Gastroesophageal sphincter (tissue), 4 donors: Measurements from ENCODE around the gene HLA-DRB1. TPM values are rescaled to one million over a fixed set of nuclear protein-coding genes. Genes with fewer than 3 reads are reported as not detected.
"Not testable (repeated sequence)": the region's sequence is repeated elsewhere in the genome, so short reads cannot be mapped to it uniquely, and the experiment has no call there.

ENCODE experiments used
- ATAC-seq: fragments of 150-250 bp; one replicate; pipeline ENCODE4 v1.9.1; 2016; ENCODE audit warnings: mild to moderate bottlenecking, moderate library complexity
- H3K27ac ChIP-seq, 4 donors: fragments of 200-600 bp; sonication (generic) in 3 of 4; 1 replicate in 3 of 4; 2 replicates in 1 of 4; pipeline ENCODE4 v1.5.1; 2016 to 2019
- H3K27me3 ChIP-seq: fragments of 200-600 bp; sonication (generic); one replicate; pipeline ENCODE4 v1.5.1; 2019
- H3K36me3 ChIP-seq, 2 donors: fragments of 200-600 bp; sonication (generic); one replicate each; pipeline ENCODE4 v1.5.1; 2019; ENCODE audit warnings: control low read depth in 1 of 2
- H3K4me1 ChIP-seq, 3 donors: fragments of 200-600 bp; sonication (generic); 1 replicate in 2 of 3; 2 replicates in 1 of 3; pipeline ENCODE4 v1.5.1; 2016 to 2019; ENCODE audit warnings: control low read depth in 2 of 3
- H3K4me3 ChIP-seq, 2 donors: fragments of 200-600 bp; sonication (generic); one replicate each; pipeline ENCODE4 v1.5.1; 2019; ENCODE audit warnings: mild to moderate bottlenecking in 1 of 2, moderate library complexity in 1 of 2
- H3K9me3 ChIP-seq, 3 donors: fragments of 200-600 bp; sonication (generic); one replicate each; pipeline ENCODE4 v1.5.1; 2017 to 2019; ENCODE audit warnings: control low read depth in 2 of 3
- EP300 ChIP-seq: sonication (generic); formaldehyde crosslinking; IDR thresholded peaks from one replicate; pipeline ENCODE4 v1.6.1; 2017; ENCODE audit warnings: antibody characterized with exemption, mild to moderate bottlenecking
- POLR2A ChIP-seq, 2 donors: fragments of 450-650 bp; IDR thresholded peaks; one replicate each; pipeline ENCODE4 v1.6.1; 2017; ENCODE audit warnings: antibody characterized with exemption in 2 of 2, mild to moderate bottlenecking in 2 of 2, moderate library complexity in 1 of 2
- POLR2AphosphoS5 ChIP-seq: sonication (generic); formaldehyde crosslinking; IDR thresholded peaks from one replicate; pipeline ENCODE4 v1.6.1; 2017; ENCODE audit warnings: antibody characterized with exemption
- WGBS, 2 donors: methylation state at CpG; one replicate each; pipeline ENCODE4 v1.1.5; 2018; ENCODE audit warnings: low coverage in 1 of 2; 5-methylcytosine and 5-hydroxymethylcytosine counted together
- total RNA-seq, 4 donors: library from RNA; depleted of rRNA; stranded (reverse); fragments of >200 nt; gene quantifications; one replicate each; pipeline ENCODE4 v1.1.0, GENCODE V29; 2016
- TF ChIP-seq, protein P1 (sequence below), 4 experiments: fragments of 200-600 bp in 2 of 4; fragments of 450-650 bp in 2 of 4; sonication (generic) in 1 of 4; IDR thresholded peaks; one replicate each; pipeline ENCODE4 v1.5.1; 2017 to 2019; ENCODE audit warnings: antibody characterized with exemption in 4 of 4, mild to moderate bottlenecking in 2 of 4, moderate library complexity in 2 of 4

Gene HLA-DRB1
- total RNA-seq, 4 donors from 2014 or later = 5.8 to 80.7 (median 55.5) TPM

DNA sequence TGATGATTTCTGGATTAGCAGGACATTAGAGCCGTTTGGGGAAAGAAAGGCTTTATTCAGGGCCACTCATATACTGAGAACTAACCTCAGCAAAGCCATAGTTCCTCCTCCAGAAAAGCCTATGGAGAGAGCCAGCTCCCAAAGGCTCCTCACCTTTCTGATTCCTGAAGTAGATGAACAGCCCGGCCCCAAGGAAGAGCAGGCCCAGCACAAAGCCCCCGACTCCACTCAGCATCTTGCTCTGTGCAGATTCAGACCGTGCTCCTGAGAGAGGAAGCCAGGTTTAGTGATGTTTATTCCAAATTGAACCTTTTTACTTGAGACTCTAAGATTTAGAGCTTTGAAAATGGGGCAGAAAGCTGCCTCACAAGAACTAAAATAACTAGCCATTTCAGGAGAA is 9.1 kb downstream of the HLA-DRB1 start:
- Histone ChIP-seq H3K9me3 (no peaks in the 10 kb centered on the region), H3K4me1 (no peaks in the 10 kb centered on the region), H3K4me3 (no peak overlapping the region), H3K36me3 (no peaks in the 10 kb centered on the region), H3K27me3 (no peaks in the 10 kb centered on the region), H3K27ac (no peak overlapping the region)
- WGBS, 2 donors = 58 to 75% methylated on average over 3 to 4 of the region's 4 CpGs
- ATAC-seq = no peak
- TF ChIP-seq EP300 (no peak), POLR2AphosphoS5 (no peak), POLR2A (IDR thresholded peaks at IDR 0.05) (no peak)
- TF ChIP-seq, protein P1, sequence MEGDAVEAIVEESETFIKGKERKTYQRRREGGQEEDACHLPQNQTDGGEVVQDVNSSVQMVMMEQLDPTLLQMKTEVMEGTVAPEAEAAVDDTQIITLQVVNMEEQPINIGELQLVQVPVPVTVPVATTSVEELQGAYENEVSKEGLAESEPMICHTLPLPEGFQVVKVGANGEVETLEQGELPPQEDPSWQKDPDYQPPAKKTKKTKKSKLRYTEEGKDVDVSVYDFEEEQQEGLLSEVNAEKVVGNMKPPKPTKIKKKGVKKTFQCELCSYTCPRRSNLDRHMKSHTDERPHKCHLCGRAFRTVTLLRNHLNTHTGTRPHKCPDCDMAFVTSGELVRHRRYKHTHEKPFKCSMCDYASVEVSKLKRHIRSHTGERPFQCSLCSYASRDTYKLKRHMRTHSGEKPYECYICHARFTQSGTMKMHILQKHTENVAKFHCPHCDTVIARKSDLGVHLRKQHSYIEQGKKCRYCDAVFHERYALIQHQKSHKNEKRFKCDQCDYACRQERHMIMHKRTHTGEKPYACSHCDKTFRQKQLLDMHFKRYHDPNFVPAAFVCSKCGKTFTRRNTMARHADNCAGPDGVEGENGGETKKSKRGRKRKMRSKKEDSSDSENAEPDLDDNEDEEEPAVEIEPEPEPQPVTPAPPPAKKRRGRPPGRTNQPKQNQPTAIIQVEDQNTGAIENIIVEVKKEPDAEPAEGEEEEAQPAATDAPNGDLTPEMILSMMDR (IDR thresholded peaks at IDR 0.05) = no peak

DNA sequence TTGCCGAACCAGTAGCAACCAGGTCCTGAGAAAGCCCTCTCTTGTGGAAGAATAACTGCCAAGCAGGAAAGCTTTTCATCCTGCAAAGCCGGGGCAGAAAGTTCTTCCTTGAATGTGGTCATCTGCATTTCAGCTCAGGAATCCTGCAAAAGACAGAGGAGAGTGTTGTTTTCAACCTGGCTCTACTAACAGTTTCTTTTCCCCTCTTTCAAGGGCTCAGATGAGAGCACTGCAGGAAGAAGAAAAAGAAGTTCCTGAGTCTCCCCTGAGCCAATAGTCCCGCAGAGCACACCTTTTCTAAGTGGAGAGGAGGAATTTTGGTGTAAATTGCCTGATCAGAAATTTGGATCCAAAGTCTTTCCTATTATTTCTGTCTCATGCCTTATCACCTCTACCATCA is 10.7 kb downstream of the HLA-DRB1 start:
- WGBS, 2 donors = 0% methylated on average over 3 of the region's 3 CpGs
- no peaks in the 10 kb centered on the region for H3K27me3 ChIP-seq
- H3K36me3 ChIP-seq = no peaks in the 10 kb centered on the region
- H3K27ac ChIP-seq = no peak overlapping the region
- no peaks in the 10 kb centered on the region for H3K9me3 ChIP-seq
- TF ChIP-seq POLR2AphosphoS5 = no peak
- TF ChIP-seq, protein P1 (IDR thresholded peaks at IDR 0.05) = no peak
- TF ChIP-seq POLR2A (IDR thresholded peaks at IDR 0.05) = no peak
- TF ChIP-seq EP300 = no peak
- H3K4me3 ChIP-seq = no peak overlapping the region
- H3K4me1 ChIP-seq = no peaks in the 10 kb centered on the region
- no peak for ATAC-seq

DNA sequence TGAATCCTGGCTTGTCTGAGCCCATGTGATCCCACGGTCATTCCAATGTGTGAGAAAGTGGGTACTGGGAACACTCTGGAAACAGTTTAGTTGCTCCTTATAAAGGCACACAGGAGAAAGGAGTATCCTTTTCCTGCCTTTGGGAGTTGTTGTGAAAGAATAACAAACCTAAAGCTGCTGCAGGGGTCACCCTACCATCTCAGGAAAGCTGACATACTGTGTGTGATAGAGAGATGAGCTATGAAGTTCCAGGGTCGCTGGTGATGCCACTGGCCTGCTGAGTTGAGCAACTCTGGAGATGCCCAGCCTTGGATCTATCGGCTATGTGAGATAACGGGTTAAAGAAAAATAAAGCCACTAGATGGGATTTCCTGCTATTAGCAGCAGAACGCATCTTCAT is 12.2 kb downstream of the HLA-DRB1 start:
- WGBS, 2 donors = 16 to 22% methylated on average over 5 of the region's 5 CpGs
- H3K27ac ChIP-seq, H3K36me3 ChIP-seq, H3K4me3 ChIP-seq, ATAC-seq, H3K9me3 ChIP-seq, H3K27me3 ChIP-seq, H3K4me1 ChIP-seq: not testable (repeated sequence)

DNA sequence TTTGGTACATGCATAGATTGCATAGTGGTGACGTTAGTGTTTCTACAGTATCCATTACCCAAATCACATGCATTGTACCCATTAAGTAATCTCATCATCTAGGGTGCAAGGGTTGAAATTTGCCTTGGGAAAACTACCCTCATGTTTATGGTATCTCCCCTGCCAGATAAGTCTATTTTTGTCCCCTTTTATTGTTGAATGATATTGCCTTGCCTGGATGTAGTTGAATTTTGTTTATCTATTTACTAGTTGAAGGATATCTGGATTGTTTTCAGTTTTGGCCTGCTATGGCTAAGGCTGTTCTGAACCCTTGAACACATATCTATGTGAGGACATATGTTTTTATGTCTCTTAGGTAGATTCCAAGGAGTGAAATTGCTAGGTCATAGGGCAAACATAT is 13.4 kb downstream of the HLA-DRB1 start:
- no peaks in the 10 kb centered on the region for H3K9me3 ChIP-seq
- 80% methylated on average over 1 of the region's 1 CpG; no CpG with 5 or more reads in 1 of the 2 donors for WGBS, 2 donors
- H3K4me1 ChIP-seq = no peaks in the 10 kb centered on the region
- H3K27ac ChIP-seq = no peak overlapping the region
- TF ChIP-seq, protein P1 (IDR thresholded peaks at IDR 0.05) = no peak
- TF ChIP-seq POLR2AphosphoS5 (no peak), POLR2A (IDR thresholded peaks at IDR 0.05) (no peak), EP300 (no peak)
- no peak overlapping the region for H3K4me3 ChIP-seq
- H3K36me3 ChIP-seq = no peaks in the 10 kb centered on the region
- no peak for ATAC-seq
- no peaks in the 10 kb centered on the region for H3K27me3 ChIP-seq

DNA sequence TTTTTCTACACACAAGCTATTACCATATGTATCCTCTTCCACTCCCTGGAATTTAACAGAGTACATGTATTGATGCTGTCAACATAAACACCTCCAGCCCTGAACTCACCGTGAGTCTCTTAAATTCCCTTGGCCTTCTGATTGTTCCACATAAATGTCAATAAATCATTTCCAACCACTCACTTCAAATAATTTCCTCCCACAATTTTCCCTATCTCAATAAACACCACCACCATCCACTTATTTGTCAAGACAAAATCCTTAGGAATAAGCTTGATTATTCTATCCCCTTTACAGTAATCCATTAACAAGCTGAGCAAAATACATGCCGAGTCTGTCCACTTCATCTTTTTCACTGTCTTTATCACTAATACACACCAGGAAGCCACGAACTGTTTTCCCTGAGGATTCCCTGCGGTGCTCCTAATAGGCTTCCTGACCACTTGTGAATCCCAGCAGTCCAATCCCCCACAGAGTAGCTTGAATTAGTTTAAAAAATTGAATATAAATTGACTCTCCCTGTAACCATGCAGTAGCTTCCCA is 19.2 kb downstream of the HLA-DRB1 start:
- no peaks in the 10 kb centered on the region for H3K9me3 ChIP-seq
- no peaks in the 10 kb centered on the region for H3K4me1 ChIP-seq
- H3K27me3 ChIP-seq = no peaks in the 10 kb centered on the region
- no peaks in the 10 kb centered on the region for H3K36me3 ChIP-seq
- 26 to 50% methylated on average over 2 of the region's 4 CpGs for WGBS, 2 donors
- H3K27ac ChIP-seq = no peak overlapping the region
- no peak overlapping the region for H3K4me3 ChIP-seq
- TF ChIP-seq, protein P1 (IDR thresholded peaks at IDR 0.05) = no peak
- TF ChIP-seq POLR2A (IDR thresholded peaks at IDR 0.05) (no peak), POLR2AphosphoS5 (no peak)
- no peak for ATAC-seq
